GM21367 (cell line): Measurements from ENCODE around the gene GPR45.

Experiments used
- ATAC-seq: cut with Tn5 transposase; IDR thresholded peaks from one replicate; pipeline ENCODE4 v1.9.1; 2021; ENCODE audit not compliant: unreplicated experiment

GPR45 gene

DNA sequence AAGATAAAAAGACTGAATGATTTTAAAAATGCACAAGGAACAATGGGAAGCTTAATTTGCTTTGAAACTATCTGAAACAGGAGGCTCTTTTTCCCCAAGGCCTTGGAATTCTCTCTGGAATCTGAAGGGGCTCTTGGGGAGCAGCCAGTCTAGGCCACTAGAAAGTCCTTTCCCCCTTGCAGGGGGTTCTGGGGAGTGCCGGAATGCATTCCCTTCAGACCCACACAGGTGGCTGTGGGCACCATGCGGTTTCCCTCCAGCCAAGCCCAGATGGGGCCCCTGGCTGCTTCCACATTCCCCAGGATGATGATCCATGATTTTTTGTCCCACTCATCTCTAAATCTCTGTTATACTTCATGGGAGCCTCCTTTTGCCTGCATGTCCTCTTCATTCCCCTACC is 10.7 kb downstream of the GPR45 start:
- ATAC-seq, result no peak

DNA sequence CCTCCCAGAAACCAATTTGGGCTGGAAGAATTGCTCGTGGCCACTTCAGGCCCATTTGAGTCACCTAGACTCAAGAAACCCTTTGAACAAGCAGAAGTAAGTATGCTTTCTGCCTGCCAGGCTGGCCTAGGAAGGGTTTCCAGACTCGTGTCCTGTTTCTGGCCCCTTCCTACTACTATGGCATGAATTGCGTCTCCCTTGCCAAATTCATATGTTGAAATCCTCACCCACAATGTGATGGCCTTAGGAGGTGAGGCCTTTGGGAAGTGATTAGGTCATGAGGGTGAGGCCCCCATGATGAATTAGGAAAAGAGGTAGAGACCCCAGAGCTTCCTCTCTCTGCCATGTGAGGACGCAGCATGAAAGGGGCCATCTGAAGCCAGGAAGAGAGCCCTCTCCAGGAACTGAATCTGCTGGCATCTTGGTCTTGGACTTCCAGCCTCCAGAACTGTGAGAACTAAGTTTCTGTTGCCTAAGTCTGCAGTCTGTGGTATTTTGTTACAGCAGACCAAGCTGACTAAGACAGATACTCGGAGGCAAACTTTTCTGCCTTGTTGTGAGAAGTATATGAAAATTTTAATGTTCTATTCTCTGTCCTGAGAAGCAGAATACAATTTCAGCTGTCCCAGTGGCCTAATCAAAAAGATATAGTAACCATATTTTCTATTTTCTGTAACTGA is 13.1 kb downstream of the GPR45 start:
- no peak for ATAC-seq

DNA sequence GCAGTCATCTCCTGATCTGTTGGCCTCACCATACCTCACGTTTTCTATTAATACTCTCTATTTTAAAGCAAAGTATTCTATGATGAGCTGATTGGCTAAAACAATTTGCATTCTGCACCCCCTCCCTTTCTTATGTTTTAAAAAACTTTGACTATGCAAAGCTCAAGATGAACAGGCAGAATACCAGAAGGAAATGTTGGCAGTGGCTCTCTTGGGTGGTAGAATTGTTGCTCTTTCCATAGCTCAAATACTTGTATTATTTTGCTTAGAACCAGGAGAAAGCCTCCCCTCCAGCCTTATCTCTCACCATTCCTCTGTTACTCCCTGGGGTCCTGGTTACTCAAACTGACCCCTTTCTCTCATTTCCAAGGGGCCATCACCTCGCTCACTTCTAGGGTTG is 14.4 kb downstream of the GPR45 start:
- no peak for ATAC-seq

DNA sequence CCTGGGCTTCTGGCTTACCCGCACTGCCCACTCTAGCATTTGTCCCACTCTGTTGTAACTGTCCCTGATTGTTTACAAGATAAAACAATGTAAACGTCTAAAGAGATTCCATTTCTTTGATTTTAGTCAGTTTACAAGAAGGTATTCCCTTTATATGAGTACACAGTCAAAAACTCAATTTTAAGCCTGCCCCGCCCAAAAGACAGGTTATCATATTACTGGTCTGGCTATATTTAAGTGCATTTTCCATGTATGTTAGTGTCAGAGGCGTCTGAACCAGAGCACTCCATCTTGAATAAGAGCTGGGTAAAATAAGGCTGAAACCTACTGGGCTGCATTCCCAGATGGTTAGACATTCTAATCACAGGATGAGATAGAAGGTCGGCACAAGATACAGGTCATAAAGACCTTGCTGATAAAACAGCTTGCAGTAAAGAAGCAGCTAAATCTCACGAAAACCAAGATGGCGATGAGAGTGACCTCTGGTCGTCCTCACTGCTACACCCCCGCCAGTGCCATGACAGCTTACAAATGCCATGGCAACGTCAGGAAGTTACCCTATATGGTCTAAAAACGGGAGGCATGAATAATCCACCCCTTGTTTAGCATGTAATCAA is 15.0 kb downstream of the GPR45 start:
- ATAC-seq, result no peak

DNA sequence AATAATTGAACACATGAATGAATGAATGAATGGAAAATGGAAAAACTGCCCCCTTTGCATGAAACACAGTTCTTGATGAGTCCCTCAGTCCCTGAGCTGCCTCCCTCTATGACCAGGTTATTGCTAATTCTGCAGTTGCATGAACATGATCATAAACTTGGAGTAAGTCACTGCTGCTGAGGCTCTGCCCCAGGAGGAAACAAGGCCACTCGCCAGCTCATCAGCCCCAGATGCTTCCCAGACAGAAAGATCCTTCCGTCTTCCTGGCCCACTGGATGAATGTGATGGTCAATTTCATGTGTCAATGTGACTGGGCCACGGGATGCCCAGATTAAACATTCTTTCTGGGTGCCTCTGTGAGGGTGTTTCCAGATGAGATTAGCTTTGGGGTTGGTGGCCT is 16.4 kb downstream of the GPR45 start:
- no peak for ATAC-seq

DNA sequence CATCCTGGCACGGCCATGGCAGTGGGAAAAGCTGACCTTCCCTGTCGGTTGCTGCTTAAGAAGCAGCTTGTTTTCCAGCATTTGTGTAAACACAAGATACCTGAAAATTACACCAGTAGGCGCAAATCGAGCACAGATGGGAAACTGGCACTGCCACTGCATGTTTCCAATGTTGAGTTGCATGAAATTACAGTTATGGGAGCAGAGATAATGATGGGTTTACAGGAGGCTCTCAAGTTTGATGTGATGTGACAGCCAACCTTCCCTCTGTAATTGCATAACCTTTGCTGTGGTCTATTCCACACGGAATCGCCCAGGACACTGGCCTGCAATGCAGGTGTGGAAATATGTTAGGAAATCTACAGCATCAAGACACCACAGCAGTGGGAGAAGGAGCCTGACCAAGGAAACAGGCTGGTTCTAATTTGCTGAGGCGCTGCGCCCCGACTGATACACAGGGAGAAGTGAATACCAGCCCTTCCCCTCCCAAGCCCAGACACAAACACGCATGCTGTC is 17.4 kb downstream of the GPR45 start:
- no peak for ATAC-seq

DNA sequence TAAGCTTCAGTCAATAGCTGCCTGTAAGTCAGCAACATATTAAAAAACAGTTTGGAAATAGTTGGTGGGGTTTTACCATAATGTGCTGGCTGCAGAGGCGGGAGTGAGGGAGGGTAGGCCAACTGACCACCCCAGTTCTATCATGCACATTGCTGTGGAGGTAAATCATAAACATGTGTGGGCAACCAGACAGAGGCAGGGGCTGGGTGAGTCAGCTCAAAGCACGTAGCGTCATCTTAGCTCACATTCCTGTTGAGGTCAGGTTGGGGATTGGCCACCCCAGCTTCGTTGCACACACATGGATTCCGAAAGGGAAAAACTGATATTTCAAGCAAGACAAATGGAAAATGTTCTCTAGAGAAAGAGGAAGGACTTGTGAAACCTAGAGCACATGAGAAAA is 19.5 kb downstream of the GPR45 start:
- no peak for ATAC-seq

DNA sequence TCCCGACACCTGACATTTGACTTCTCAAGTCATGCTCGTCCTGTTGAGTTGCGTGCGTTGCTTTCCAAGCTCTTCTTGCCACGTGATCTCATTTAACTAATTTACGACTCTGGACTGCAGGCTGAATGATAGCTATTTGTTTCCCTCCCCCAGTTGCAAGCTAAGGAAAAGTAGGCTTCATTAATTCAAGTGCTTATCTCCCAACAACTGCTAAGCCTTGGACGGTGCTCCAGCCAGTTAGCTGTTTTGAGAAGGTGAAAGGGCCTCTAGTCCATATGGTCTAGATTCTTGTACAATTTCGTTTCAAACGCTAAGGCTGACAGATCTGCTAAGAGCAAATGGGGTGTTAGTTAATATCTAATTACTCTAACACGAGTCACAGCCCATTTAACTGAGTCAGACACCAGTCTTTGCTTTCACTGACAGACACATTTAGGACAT is 21.1 kb downstream of the GPR45 start:
- no peak for ATAC-seq

DNA sequence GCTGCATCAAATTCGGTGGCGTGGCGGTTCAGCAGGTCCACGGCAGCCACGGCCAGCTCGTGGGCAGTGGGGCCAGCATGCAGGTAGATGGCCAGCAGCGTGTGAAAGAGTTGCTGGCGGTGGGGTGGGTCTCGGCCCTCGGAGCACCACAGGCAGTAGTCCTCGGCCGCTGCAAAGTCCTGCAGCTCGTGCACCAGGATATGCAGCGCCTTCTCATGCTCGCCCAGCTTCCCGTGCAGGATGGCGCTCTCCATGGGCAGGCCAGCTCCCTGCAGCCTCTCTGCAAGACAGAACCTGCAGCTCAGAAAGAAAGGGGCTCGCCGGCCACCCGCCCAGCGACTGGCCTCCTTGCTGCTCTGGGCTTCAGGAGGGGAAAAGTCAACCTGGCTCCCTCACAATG is 27.9 kb downstream of the GPR45 start:
- no peak for ATAC-seq

DNA sequence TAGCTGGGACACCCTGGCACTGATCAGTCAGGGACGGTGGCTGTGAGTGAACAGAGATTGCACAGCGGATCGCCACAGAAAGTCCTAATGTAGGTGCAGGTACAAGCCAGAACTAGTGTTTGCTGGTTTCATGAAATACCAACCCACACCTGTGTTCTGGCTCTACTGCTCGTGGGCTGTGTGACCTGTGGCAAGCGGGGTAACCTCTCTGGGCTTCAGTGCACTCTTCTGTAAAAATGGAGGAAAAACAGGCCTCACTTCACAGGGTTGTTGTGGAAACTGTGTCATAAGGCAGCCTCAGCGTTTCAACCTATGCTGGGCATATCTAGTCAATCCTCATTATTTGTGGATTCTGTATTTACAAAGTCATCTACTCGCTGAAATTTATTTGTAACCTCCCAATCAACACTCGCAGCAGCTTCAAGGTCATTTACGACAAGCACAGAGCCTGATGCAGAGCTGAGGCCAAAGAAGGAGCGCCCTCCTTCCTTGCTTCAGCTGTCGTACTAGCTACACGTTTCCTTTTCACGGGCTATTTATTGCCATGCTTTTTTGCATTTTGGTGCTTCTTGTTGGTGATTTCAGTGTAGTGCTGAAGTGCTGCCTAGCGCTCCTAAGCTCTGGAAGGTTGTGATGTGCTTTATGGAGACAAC is 30.0 kb downstream of the GPR45 start:
- ATAC-seq, result no peak

DNA sequence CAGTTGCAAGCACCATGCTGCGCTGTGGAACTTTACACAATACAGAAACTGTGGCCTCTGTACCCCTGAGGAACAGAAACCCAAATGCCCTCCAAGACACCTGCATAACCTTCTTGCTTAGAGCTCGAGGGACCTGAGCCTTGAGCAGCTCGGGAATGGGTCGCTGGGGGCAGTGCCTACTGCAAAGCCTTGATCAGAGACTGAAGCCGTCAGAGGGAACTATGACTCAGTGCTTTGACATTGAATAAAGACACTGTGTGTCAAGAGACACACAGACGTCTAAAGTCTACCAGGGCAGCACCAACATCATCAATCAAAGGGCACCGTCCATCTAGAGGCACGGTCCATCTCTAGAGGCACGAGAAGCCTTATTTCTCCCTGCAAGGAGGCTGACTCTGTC is 30.6 kb downstream of the GPR45 start:
- ATAC-seq, result no peak

DNA sequence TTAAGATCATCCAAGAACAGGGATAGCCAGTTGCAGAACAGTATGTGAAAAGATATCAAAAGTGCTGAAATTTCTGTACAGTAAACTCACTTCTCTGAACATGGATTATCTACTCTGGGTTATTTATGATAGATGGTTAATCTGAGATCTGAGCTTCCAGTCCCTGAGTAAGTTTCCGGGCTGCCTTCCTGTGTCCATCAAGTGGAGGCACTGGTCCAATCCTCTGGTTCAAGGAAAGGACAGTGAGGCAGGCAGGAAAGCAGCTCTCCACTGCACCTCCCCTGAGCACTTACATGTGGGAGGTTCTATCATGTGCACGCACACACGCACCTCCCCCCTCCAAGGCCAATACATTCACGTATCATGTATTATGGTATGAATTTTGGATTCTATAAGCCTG is 32.5 kb downstream of the GPR45 start:
- ATAC-seq, result no peak

DNA sequence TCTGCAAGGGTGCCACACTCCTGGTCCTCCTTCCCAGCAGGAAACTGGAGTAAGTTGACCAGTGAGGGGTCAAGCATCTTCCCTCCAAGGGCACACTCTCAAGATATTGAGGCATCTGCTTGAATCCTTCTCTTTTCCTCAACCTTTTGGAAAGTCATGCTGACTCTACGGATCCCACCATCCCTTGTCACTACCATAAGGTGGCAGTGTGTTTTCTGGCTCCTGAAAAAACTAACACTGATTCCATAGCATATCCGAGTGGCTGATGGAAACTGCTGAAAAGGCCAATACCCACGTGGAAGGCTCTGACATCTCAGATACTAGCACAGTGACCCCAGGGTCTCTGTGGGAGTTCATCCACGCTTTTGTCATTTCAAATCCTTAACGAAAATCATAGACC is 37.1 kb downstream of the GPR45 start:
- no peak for ATAC-seq

DNA sequence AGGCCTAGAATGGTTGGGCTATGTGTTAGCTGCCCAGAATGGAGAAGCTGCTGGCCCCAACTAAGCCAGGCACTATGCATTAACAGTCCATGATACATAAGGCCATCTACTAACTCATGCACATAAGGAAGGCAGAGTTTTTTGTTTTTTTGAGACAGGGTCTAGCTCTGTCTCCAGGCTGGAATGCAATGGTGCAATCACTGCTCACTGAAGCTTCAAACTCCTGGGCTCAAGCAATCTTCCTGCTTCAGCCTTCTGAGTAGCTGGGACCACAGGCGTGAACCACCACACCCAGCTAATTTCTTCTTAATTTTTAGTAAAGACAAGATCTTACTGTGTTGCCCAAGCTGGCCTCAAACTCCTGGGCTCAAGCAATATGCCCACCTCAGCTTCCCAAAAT is 37.6 kb downstream of the GPR45 start:
- no peak for ATAC-seq

DNA sequence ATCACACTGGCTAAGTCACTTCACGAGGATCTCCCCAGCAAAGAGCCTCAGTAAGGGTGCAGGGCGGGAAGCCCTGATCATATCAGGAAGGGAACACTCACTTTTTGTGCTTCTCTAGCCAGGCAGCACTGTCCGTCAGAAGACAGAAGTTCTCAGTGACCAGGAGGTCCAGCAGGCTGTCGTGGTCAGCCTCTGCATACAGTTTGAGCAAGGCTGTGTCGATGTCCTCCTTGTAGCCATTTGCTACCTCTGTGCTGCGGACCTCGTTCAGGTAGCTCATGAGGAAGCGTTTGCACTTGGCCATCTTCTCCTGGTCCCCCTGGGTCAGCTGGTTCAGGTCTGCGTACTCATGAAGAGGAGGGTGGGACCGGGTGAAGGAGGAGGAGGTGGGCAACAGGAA is 38.7 kb downstream of the GPR45 start:
- ATAC-seq, result no peak

DNA sequence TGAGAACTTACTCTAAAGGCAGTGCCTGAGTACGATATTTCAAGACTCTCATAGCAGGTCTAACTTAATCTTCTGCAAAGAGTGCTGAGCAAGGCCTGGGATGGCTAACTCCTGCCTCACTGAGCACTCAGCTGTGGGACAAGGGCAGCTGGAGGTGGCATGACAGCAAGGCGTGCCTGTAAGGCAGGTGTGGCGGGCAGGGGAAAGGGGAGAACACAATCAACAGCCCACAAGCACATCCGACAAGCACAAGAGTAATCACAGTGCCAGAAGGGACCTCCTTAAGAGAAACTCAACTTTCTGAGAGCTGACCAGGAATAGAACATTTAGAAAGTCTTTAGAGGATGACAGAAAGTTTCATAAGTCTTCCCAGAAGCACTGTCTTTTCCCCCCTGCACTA is 42.0 kb downstream of the GPR45 start:
- ATAC-seq, result no peak

DNA sequence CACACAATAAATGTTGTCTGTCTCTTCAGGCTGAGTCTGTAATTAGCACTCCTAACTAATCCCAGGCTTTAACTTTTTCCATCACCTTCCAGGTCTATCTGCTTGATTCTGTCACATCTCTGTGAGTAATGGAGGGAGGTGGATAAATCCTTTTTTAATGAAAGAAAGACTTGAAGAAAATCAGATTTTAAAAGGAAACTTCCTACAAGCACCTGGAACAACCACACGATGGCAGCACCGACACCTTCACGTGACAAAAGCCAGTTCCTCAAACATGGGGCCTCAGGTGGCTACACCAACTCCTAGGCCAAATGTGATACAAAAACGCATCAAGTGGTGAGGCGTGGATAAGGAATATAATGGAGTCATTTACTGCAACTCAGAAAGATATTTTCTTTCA is 46.1 kb downstream of the GPR45 start:
- ATAC-seq, result no peak

DNA sequence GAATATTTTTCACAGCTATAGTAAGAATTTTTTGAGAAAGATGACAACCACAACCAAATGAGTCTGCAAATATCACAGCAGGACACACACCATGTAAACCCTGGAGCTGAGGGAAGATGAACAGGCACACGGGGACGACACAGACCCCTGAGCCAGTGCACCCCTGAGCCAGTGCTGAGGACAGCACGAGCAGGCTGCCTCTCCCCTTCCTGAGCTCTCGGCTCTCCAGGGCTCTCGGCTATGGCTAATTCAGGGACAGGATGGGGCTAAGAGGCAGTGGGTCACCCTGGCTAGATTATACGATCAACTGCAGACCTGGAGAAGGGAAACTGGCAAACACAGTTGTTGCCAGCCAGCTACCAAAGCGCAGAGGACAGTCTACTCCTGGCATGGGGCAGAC is 46.6 kb downstream of the GPR45 start:
- ATAC-seq, result no peak

DNA sequence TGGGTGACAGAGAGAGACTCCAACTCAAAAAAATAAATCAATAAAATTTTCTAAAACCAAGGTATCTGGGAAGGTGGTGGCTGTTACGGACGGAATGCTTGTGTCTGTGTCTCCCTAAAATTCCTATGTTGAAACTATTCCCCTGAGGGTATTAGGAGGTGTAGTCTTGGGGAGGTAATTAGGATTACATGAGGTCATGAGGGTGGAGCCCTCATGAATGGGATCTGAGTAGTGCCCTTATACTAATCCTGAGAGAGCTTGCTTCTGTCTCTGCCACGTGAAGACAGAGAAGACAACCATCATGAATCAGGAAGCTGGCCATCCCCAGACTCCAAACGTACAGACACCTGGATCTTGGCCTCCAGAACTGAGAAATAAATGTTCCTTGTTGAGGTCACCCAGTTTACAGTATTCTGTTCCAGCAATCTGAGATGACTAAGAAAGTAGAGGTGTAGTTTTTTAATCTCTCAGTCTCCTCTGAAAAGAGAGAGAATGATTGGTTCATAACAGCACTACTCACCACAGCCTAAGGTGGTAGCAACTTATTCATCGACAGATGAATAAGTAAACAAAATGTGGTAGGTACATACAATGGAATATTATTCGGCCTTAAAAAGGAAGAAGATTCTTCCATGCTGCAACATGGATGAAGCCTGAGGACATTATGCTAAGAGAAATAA is 49.6 kb downstream of the GPR45 start:
- ATAC-seq, result no peak

DNA sequence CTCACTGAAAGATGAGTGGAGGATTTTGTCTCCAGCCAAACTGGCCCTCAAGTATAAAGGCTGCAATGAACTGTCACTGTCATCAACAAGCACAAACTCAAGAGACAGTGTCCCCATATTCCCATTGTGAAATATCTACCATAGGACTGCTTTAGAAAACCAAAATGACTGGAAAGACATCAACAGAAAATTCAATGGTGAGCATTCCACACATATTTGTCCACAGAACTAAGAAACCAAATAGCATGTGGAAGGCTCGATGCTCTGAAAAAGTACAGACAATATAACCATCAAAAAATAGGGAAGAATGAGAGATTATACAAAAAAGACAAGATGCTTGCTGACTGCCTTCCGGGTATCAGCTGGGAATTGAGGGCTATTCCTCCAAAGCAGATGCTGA is 50.4 kb downstream of the GPR45 start:
- no peak for ATAC-seq
